Loucy (cell line): Measurements from ENCODE around the gene AFF2.

Source experiments
- H2AFZ ChIP-seq: fragments of 200-600 bp; sonication (generic); 2 replicates; pipeline ENCODE4 v1.6.0; 2016; ENCODE audit warnings: antibody characterized with exemption, mild to moderate bottlenecking, low read length, moderate library complexity
- H3F3A ChIP-seq: fragments of 200-600 bp; 2 replicates; pipeline ENCODE4 v1.6.0; 2016; ENCODE audit warnings: antibody characterized with exemption, low read depth, mild to moderate bottlenecking
- H3K27me3 ChIP-seq: fragments of 200-600 bp; sonication (generic); 2 replicates; pipeline ENCODE4 v1.6.1; 2014; ENCODE audit warnings: low read length, mild to moderate bottlenecking; ENCODE audit not compliant: insufficient read depth, poor library complexity, severe bottlenecking
- H3K36me3 ChIP-seq: fragments of 200-600 bp; sonication (generic); 2 replicates; pipeline ENCODE4 v1.6.1; 2016; ENCODE audit warnings: low read length; ENCODE audit not compliant: insufficient read depth
- H3K4me1 ChIP-seq: fragments of 200-600 bp; sonication (generic); 2 replicates; pipeline ENCODE4 v1.5.1; 2014; ENCODE audit warnings: low read length, mild to moderate bottlenecking; ENCODE audit not compliant: insufficient read depth, poor library complexity, severe bottlenecking
- H3K4me2 ChIP-seq: fragments of 200-600 bp; sonication (generic); 2 replicates; pipeline ENCODE4 v1.6.0; 2014; ENCODE audit warnings: antibody characterized with exemption, low read length, low read depth, mild to moderate bottlenecking; ENCODE audit not compliant: poor library complexity, severe bottlenecking
- H3K4me3 ChIP-seq: fragments of 200-600 bp; sonication (generic); 2 replicates; pipeline ENCODE4 v1.5.1; 2014; ENCODE audit warnings: low read length, mild to moderate bottlenecking, mixed read lengths; ENCODE audit not compliant: poor library complexity, severe bottlenecking
- H3K79me2 ChIP-seq: fragments of 200-600 bp; sonication (generic); 2 replicates; pipeline ENCODE4 v1.6.1; 2014; ENCODE audit warnings: low read length; ENCODE audit not compliant: insufficient read depth
- H3K9ac ChIP-seq: fragments of 200-600 bp; sonication (generic); 2 replicates; pipeline ENCODE4 v1.6.0; 2014; ENCODE audit warnings: mild to moderate bottlenecking, low read depth, low read length, moderate library complexity; ENCODE audit not compliant: poor library complexity, severe bottlenecking
- H3K9me2 ChIP-seq: fragments of 200-600 bp; sonication (generic); replicated peaks from 2 replicates; pipeline ENCODE4 v1.6.1; 2016; ENCODE audit warnings: low read depth, low read length, mixed read lengths
- H3K9me3 ChIP-seq: fragments of 200-600 bp; sonication (generic); 2 replicates; pipeline ENCODE4 v1.6.1; 2014; ENCODE audit warnings: mild to moderate bottlenecking, antibody characterized with exemption, low read length, low read depth; ENCODE audit not compliant: insufficient read depth
- H4K20me1 ChIP-seq: fragments of 200-600 bp; sonication (generic); 2 replicates; pipeline ENCODE4 v1.6.0; 2014; ENCODE audit warnings: antibody characterized with exemption, low read length, mild to moderate bottlenecking; ENCODE audit not compliant: insufficient read depth, poor library complexity, severe bottlenecking
- CTCF ChIP-seq: fragments of 200-600 bp; sonication (generic); conservative IDR thresholded peaks from 2 replicates; pipeline ENCODE4 v1.5.1; 2014; ENCODE audit warnings: mild to moderate bottlenecking, antibody characterized with exemption, low read length
- EZH2phosphoT487 ChIP-seq: fragments of 200-600 bp; IDR thresholded peaks from 2 replicates; pipeline ENCODE4 v1.6.1; 2018; ENCODE audit warnings: antibody characterized with exemption, mild to moderate bottlenecking, moderate library complexity, borderline replicate concordance

AFF2 gene

GRCh38 chrX:148940411-148940996, 440.1 kb downstream of the AFF2 start:
- Histone ChIP-seq H3K9ac (no peak overlapping the region), H3K36me3 (no peaks in the 10 kb centered on the region), H3K79me2 (no peaks in the 10 kb centered on the region), H2AFZ (no peak overlapping the region), H3K27me3 (peaks cover 17% of the 10 kb centered on the region), H3K4me2 (no peak overlapping the region), H3K9me2 (no peaks in the 10 kb centered on the region), H3K4me1 (peaks cover 10% of the 10 kb centered on the region), H3K9me3 (no peaks in the 10 kb centered on the region), H3F3A (no peaks in the 10 kb centered on the region), H3K4me3 (no peak overlapping the region), H4K20me1 (peaks cover 43% of the 10 kb centered on the region)
- TF ChIP-seq CTCF (no peak), EZH2phosphoT487 (no peak)

GRCh38 chrX:148942754-148943153, 442.3 kb downstream of the AFF2 start:
- H3K36me3 ChIP-seq: no peaks in the 10 kb centered on the region
- no peaks in the 10 kb centered on the region for H3K79me2 ChIP-seq
- no peak overlapping the region for H3K4me2 ChIP-seq
- no peaks in the 10 kb centered on the region for H3K9me3 ChIP-seq
- TF ChIP-seq EZH2phosphoT487: no peak
- TF ChIP-seq CTCF: no peak
- no peaks in the 10 kb centered on the region for H3F3A ChIP-seq
- H4K20me1 ChIP-seq: peaks cover 23% of the 10 kb centered on the region
- peaks cover 4% of the 10 kb centered on the region for H3K27me3 ChIP-seq
- H3K4me1 ChIP-seq: peaks cover 9% of the 10 kb centered on the region
- H3K9ac ChIP-seq: no peak overlapping the region
- H3K9me2 ChIP-seq: no peaks in the 10 kb centered on the region
- no peak overlapping the region for H2AFZ ChIP-seq
- no peak overlapping the region for H3K4me3 ChIP-seq

- Histone ChIP-seq H3K9me3 (no peaks in the 10 kb centered on the region), H3K9ac (no peak overlapping the region), H3K36me3 (no peaks in the 10 kb centered on the region), H3K4me2 (no peak overlapping the region), H2AFZ (no peak overlapping the region), H3K27me3 (no peaks in the 10 kb centered on the region), H3K4me1 (no peaks in the 10 kb centered on the region), H4K20me1 (no peaks in the 10 kb centered on the region), H3F3A (no peaks in the 10 kb centered on the region), H3K4me3 (no peak overlapping the region), H3K9me2 (no peaks in the 10 kb centered on the region), H3K79me2 (no peaks in the 10 kb centered on the region)
- TF ChIP-seq CTCF: peak; percentile 22; the same call in 1 of the 2 replicates
- TF ChIP-seq EZH2phosphoT487: no peak
Measured at GRCh38 chrX:148947399-148947975, 447.1 kb downstream of the AFF2 start.
